ENCODE data around the gene S100A14.
"Not testable (repeated sequence)": the region's sequence is repeated elsewhere in the genome, so short reads cannot be mapped to it uniquely, and the experiment has no call there.

GRCh38 chr1:153640213-153640612, 24.1 kb upstream of the S100A14 start:
- TF ChIP-seq EZH2 (IDR thresholded peaks at IDR 0.05; ENCODE audit: borderline replicate concordance, insufficient read depth, low read length, poor library complexity, severe bottlenecking); CTCF (IDR thresholded peaks at IDR 0.05; ENCODE audit: poor library complexity, severe bottlenecking); SMC3 (conservative IDR thresholded peaks at IDR 0.05; ENCODE audit: poor library complexity); EP300 (conservative IDR thresholded peaks at IDR 0.05; ENCODE audit: poor library complexity, severe bottlenecking); TAF1 (IDR thresholded peaks at IDR 0.05; ENCODE audit: low read depth); POLR2AphosphoS5 (IDR thresholded peaks at IDR 0.05); MXI1 (conservative IDR thresholded peaks at IDR 0.05; ENCODE audit: poor library complexity, severe bottlenecking): not testable (repeated sequence)
